ENCODE results near the gene BMP3.
"Not testable (repeated sequence)": the region's sequence is repeated elsewhere in the genome, so short reads cannot be mapped to it uniquely, and the experiment has no call there.

Gene BMP3, protein sequence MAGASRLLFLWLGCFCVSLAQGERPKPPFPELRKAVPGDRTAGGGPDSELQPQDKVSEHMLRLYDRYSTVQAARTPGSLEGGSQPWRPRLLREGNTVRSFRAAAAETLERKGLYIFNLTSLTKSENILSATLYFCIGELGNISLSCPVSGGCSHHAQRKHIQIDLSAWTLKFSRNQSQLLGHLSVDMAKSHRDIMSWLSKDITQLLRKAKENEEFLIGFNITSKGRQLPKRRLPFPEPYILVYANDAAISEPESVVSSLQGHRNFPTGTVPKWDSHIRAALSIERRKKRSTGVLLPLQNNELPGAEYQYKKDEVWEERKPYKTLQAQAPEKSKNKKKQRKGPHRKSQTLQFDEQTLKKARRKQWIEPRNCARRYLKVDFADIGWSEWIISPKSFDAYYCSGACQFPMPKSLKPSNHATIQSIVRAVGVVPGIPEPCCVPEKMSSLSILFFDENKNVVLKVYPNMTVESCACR

DNA sequence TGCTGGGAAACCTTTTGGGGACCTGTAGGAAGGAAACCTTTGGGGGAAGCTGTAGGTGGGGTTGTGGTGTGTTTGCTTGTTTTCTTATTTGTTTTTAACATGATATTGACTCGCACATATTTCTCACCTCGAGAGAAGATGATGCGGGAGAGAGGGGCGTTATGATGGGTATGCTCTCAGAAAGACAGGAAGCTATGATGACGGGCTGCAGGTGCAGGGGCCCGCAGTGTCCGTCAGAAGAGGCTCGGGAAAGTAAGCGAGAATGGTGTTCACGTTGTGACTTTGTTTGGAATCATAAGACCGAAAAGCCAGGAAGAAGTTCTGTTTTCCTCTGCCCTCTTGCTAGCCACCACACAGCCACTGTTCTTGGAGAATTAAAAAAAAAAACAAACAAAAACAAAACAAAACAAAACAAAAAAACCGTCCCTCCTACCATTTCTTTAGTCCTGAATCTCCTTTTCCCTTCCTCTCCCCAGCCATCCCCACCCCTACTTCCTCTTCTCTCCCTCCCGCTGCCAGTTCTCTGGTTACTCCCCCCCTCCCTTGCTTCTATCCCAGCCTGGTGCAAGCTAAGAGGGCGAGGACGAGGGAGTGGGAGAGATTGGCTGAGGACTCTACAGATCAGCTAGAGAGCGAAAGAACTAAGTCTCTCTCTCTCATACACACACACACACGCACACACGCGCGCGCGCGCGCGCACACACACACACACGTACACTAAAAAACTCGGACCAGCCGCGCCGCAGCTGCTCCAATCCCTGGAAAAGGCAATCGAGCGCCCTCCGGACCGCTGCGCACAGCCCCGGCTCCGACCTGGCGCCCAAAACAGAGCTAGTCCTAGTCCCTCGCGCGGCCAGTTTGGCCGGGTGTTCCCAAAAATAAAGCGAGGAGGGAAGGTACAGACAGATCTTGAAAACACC lies at the start of gene BMP3:
Gene BMP3, plus strand, starts transcription at position 648 of the 920 bp plus-strand sequence. CDS start 577 bp downstream, outside the sequence.
- DNase-seq (ENCODE audit: low read depth), result no peak

DNA sequence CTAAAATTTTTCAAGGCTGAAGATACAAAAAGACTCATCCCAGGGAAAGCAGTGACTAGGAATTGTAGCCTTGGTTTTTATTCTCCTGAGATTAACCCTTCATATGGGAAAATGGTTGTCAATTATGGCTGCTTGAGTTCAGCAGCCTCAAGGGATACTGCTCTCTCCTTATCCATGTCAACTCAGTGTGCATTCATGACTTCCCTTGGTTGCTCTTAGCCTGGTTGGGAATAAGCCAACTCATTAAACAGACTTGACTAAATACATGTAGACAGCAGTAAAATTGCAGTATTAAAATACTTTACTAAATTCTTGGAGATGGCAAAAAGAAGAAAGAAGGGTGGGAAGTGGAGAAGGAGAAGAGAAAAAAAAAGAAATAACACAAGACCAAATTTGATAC lies 44.5 kb upstream of the BMP3 start:
- DNase-seq (ENCODE audit: low read depth), result no peak

DNA sequence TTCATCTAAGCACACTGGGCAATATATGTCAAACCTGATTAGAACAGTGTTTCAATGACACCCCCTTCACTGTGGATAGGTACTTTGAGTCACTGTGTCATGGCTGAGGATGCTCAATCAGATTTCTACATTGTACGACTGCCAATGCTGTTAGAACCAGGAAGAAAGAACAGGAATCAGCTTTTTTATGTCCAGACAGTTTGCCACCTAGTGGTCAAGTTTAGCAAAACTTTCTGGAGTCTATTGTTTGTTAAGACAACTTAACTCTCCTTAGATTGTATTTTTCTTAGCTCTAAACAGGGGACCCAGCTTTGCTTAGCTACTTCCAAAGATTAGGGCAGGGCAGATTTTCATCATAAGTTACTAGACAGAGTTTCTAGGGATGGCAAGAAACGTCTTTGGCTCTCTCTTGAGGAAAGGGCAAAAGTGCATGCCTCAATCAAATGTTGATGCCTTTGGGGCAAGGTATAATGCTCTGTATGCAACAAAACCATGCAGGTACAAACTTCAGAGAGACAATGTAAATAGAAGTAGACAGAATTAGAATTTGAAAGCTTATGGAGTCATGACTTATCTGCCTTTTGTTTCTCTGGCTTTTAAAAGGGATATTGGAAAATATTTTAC lies 40.5 kb upstream of the BMP3 start:
- DNase-seq (ENCODE audit: low read depth), result no peak

DNA sequence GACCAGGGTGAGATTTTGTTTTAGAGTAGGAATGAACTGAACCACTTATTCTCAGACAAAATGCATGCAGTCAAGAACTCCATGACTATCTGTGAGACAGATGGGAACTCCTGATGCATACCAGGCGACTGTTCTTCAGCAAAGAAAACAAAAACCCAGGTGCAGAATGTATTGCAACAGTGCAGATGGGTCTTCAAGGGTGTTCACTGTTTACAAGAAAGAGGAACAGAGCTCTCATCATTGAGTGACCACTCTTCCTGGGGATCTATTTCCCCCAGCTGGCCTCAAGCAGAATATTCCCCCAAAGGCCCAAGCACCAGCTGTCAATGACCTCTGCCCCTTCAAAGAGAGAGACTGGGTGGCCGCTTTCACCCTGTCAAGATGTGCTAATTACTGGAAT lies 39.7 kb upstream of the BMP3 start:
- no peak for DNase-seq (ENCODE audit: low read depth)

DNA sequence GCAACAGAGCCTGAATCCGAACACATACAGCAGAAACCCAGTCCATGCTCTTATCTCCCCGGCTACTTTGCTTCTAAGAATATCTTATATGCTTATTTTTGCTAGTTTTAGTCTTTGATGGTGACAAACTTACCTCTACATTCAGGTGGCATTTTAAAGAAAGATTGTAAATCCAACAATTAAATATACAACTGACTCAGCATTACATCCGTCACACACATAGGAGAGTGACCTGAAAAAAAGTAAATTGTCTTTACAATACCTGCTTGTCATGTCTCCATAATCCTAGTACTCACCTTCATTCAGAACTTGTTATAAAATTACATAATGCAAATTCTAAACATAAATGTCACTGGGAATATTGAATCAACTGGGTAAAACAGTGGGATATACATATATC lies 30.6 kb upstream of the BMP3 start:
- DNase-seq (ENCODE audit: low read depth), result no peak

DNA sequence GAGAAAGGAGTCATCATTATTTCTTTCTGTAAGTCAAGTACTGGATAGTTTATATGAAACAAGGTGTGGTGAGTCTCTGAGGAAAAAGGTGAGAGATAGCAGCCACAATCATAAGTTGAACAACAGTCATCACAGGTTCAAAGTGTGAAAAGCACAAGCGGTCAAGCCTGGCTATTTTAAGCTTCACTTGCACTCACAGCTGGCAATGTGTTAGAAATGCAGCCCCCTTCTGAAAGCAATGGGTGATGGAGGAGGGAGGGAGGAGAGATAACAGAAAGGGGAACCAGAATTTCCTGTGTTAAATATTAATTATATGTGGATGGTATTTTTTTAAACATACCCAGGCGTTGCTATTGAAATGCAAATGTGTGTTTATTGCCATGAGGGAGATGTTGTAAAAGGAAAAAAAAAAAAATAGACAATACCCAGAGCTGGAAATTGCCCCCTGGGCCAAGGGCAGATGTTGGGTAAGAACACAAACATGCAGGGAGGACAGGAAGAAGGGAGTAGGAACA lies 26.9 kb upstream of the BMP3 start:
- DNase-seq (ENCODE audit: low read depth), result no peak

DNA sequence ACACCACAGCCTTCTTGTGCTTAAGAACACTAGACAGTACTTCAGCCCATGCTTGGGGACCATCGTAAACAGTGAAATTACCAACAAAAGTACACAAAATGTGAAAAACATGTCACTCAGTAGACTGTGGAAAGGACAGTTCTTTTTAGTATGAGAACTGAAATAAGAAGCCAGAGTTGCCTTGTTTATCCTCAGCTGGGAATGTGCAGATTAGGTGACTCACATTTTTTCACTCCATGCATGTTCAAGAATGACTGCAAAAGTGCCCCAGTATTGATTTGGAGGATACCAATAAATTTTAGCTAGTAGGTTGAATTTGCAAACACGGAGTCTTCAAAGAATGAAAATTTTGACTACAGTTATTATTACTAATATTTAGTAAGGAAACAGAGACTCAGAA lies 23.1 kb upstream of the BMP3 start:
- no peak for DNase-seq (ENCODE audit: low read depth)

DNA sequence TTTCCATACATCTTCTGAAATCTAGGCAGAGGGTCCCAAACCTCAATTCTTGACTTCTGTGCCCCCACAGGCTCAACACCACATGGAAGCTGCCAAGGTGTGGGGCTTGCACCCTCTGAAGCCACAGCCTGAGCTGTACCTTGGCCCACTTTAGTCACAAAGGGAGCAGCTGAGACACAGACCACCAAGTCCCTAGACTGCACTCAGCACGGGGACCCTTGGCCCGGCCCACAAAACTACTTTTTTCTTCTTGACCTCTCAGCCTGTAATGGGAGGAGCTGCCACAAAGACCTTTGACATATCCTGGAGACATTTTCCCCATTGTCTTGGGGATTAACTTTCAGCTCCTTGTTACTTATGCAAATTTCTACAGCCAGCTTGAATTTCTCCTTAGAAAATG lies 13.9 kb upstream of the BMP3 start:
- DNase-seq (ENCODE audit: low read depth), result not testable (repeated sequence)

DNA sequence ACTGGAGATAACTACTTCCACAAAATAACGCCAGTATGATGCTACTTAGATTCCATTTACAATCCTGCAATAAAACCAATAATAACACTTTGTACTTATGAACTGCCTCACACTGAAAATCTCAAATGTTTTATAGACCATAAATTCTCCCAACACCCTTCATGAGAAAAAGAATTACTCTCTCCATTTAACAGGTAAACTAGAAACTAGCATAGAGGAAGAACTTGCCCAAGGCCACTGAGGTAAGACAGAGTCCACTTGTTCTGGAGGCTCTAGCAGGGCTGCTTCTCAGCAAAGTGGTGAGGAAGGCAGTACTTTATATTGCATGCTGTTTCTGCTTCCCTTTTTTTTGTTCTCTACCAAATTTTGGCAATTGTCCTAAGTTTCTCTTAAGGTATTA lies 11.5 kb upstream of the BMP3 start:
- DNase-seq (ENCODE audit: low read depth), result no peak

DNA sequence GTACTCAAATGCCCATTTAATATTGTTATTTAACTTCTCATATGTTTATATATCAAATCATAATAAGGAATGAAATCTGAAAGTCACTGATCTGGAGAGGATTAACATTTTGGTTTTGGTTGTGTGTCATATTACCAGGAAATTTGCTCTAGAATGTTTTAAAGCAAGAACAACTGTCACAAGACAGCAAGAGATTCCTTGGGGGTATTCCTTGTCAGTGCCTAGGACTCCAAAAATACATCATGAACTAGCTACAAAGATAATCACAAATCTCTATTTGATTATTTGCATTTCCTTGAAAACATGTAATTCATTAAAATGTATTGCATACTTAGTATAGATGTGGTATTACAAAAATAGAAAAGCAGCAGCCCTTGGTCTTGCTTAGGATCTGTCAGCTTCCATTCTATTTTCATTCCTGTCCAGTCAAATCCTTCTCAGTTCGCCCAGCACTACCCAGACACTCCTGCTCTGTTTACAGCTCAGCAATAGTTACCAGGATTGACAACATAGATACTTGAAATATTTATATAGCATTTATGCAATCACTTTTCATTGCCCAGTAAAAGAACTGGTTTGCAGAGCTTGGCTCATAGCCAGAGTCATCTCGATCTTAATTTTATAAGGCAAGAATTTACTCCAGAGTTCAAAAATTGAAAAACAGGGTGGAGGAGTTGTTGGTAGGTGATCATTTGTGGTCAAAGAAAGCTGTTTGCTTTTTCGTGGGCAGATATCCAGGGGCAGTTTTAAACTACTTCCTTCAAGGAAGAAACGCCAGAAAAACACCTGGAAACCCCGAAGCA lies 9.2 kb upstream of the BMP3 start:
- DNase-seq (ENCODE audit: low read depth), result no peak

DNA sequence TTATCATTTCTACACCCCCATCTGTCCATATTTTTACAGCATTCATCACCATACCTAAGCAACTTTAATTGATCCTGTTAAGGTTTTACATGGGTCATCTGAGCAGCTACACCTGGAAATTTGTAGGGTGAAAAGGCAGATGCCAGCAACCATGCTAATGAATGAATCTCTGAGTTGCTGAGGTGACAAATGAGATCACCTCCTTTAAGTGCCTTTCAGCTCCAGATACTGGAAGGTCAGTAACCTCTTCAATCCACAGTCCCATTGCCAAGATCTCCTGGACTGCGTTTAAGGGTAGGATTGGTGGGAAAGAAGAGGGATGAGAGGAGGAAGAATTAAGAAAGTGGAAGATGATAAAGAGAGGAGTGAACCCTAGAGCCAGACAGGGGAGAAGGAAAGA lies 8.5 kb upstream of the BMP3 start:
- DNase-seq (ENCODE audit: low read depth), result no peak

DNA sequence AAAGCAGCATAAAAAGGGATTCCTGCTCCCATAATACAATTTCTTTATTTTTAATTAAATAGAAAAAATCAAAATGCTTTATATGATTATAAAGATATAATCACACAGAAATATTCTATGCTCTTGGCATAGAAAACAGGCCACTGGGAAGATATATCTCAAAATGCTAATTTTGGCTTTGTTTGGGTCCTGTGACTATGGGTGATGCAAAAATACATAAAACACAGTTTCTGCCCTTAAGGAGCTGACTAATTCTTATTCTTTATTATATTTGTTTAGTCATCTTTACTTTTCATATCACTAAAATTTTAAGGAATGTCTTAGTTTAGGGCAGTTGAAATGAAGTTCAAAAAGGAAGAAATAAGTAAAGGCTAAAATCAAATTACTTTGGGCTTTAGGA lies 7.0 kb upstream of the BMP3 start:
- DNase-seq (ENCODE audit: low read depth), result no peak

DNA sequence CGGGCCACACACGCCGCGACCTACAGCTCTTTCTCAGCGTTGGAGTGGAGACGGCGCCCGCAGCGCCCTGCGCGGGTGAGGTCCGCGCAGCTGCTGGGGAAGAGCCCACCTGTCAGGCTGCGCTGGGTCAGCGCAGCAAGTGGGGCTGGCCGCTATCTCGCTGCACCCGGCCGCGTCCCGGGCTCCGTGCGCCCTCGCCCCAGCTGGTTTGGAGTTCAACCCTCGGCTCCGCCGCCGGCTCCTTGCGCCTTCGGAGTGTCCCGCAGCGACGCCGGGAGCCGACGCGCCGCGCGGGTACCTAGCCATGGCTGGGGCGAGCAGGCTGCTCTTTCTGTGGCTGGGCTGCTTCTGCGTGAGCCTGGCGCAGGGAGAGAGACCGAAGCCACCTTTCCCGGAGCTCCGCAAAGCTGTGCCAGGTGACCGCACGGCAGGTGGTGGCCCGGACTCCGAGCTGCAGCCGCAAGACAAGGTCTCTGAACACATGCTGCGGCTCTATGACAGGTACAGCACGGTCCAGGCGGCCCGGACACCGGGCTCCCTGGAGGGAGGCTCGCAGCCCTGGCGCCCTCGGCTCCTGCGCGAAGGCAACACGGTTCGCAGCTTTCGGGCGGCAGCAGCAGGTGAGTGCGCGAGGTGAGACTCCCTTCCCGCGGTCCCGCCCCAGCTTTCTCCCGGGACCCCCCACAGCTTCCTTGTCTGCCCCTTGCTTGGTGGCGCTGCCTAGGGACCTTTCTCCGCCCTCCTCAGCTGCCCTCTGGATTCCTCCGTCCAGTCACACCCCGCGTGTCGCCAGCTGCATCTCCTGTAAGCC lies 678 bp downstream of the BMP3 start:
- DNase-seq (ENCODE audit: low read depth), result no peak

DNA sequence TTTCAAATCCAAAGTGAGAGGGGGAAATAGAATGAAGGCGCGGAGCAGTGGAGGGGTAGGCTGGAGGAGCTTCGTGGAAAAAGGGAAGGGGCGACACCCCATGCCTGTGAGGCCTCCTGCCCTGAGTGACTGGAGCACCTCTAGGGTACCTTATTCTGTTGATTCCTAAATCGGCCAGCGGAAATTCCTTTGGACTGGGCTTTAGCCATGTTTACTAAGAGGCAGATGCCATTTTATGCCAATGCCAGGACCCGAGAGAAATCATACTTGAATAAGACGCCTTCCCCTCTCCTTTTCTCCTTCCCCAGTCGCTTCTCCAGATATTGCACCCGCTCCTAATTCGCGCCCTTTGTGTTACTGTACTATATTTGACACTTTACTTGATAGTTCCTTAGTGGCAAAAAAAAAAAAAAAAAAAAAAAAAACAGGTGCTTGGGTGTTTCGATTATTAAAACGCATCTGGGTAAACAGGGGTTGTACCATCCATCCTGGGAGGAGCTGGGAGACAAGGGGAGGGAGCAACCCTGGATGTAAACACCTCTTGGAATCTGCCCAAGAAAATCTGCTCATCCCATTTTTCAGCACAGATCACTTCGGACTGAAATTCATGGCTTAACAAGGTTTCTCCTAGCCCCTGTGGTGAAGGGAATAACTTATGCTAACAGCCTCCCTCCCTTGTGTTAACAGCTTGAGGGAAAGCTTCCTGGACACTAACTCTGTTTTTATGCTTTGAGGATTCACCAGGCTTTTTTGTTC lies 1.5 kb downstream of the BMP3 start:
- no peak for DNase-seq (ENCODE audit: low read depth)

DNA sequence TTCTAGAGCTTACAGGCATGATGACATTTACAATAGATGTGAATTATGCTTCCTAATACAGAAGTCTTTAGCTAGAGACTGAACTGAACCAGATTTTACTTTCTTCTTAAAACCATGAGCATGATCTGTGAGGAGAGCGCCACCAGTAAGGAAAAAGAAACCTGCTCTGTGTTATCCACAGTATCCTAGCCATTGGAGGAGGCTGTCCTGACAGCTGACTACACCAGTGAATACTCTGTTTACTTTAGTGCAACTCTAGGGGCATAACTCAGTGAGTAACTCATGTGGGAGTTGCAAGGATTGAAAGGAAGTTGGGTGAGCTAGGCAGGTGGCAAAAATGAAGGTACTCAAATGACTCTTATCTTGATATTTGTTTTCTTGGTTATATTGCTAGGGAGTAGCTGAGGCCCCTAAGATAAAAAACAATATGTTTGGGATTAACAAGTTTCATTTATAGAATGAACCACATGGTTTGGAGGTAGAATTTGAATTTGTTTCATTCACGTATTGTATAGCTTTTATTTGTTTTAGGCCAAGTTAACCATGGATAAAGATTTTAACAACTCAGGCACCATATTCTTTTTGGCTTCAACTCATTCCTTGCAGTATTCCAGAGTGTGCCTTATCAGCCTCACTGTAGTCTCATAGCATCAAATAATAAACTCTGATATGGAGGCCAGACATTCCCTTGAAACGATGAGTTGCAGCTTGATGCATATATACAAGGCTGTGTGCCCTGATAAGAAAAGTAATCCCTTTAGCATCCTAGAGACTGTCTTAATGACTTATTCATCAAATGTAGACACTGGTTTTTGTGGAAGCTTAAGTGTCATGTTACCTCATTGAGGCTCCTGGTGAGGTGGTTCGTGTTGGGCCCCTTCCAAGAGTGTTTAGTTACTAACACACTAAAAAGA lies 2.5 kb downstream of the BMP3 start:
- no peak for DNase-seq (ENCODE audit: low read depth)

DNA sequence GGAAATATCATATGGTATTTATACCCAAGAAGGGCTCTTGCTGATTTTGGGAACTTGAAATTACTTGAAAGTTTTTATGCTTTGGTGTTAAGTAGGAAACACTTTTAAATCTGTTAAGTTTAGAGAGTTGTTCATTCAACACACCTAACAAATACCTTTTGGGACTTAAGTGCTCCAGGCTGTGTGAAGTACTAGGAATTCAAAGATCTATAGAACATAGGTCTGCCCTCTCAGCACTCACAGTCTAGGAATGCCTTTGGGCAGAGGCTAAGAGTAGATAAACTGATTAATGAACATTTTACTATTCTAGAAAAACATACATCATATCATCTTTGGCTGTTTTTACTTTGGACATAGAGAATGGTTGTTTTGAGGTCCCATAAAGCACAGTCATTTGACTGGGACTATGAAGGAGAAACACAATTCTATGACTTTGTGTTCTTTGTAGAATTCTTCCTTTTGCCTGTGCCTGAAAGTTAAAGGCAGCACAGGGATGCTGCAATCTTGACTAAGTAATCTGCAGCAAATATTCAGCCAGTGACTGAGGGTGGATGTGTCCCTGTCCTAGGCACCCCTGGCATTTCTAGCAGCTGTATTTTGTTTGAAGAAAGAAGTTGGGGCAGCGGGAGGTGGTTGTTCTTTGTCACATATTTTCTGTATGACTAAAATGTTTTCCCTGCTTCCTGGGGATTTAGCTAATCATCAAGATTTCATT lies 8.3 kb downstream of the BMP3 start:
- DNase-seq (ENCODE audit: low read depth), result no peak

DNA sequence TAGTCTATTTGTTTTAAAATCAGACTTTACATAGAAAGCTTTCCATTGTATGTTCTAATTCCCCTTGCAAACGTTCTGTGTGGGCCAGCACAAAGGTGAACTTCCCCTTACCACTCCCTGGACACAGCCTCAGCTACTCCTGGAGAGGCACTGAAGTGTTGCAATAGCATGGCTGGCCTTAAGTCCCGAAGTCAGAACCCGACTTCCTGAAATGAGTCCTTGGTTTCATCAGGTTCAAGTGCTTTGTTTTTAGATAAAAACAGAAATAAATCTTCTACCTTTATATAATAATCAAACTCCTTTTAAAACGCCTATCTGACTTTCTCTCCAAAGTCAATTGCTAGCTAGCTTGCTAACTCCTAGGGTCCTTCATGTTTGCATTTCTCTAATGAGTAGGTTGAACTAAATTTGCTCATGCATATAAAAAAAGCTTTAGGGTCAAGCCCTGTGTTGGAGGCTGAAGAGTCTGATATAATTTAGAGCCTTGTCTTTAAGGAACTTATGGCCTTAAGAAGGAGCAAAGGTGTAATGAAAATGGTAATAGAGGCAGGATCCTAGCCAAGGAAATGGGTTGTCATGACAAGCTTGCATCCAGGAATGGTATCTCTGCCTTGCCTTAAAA lies 9.0 kb downstream of the BMP3 start:
- no peak for DNase-seq (ENCODE audit: low read depth)
